ENCODE results near the gene DNAJC19. TPM values are rescaled to one million over a fixed set of nuclear protein-coding genes. Genes with fewer than 3 reads are reported as not detected.
"Not testable (repeated sequence)": the region's sequence is repeated elsewhere in the genome, so short reads cannot be mapped to it uniquely, and the experiment has no call there.

DNAJC19 gene
- 10 to 100 TPM; 33.4 to 48.7 TPM for total RNA-seq

GRCh38 chr3:180989291-180990163 is at the start of gene DNAJC19:
Gene DNAJC19 (minus strand): TSS chr3:180989736. CDS start chr3:180989602, 134 bp downstream.
- Mint-ChIP-seq H3K4me3 (peak within 1 kb of the TSS; percentile 95), H3K36me3 (ENCODE audit: low read depth) (peaks cover 43% of the 10 kb centered on the region), H3K27me3 (peaks cover 6% of the 10 kb centered on the region), H3K27ac (peak within 1 kb of the TSS; percentile 98), H3K4me1 (peaks cover 9% of the 10 kb centered on the region), H3K9me3 (no peaks in the 10 kb centered on the region)
- peak; percentile 93 for ATAC-seq (replicated peaks)

GRCh38 chr3:181030948-181031347 is 41.4 kb upstream of the DNAJC19 start:
- no peak for ATAC-seq (replicated peaks)
- H3K27ac Mint-ChIP-seq = no peak overlapping the region
- H3K9me3 Mint-ChIP-seq = peaks cover 5% of the 10 kb centered on the region
- H3K36me3 Mint-ChIP-seq (ENCODE audit: low read depth) = no peaks in the 10 kb centered on the region
- H3K27me3 Mint-ChIP-seq = no peaks in the 10 kb centered on the region
- no peaks in the 10 kb centered on the region for H3K4me1 Mint-ChIP-seq
- H3K4me3 Mint-ChIP-seq = no peak overlapping the region

GRCh38 chr3:181025204-181025603 is 35.7 kb upstream of the DNAJC19 start:
- Mint-ChIP-seq H3K4me1 (no peaks in the 10 kb centered on the region), H3K27ac (no peak overlapping the region), H3K9me3 (peaks cover 5% of the 10 kb centered on the region), H3K36me3 (ENCODE audit: low read depth) (no peaks in the 10 kb centered on the region), H3K4me3 (no peak overlapping the region), H3K27me3 (no peaks in the 10 kb centered on the region)
- ATAC-seq (replicated peaks) = no peak

GRCh38 chr3:181017690-181018089 is 28.2 kb upstream of the DNAJC19 start:
- H3K4me1 Mint-ChIP-seq = no peaks in the 10 kb centered on the region

GRCh38 chr3:181009225-181009624 is 19.7 kb upstream of the DNAJC19 start:
- Mint-ChIP-seq H3K27me3 (peaks cover 7% of the 10 kb centered on the region), H3K4me3 (peak overlapping the region; percentile 23), H3K36me3 (ENCODE audit: low read depth) (no peaks in the 10 kb centered on the region), H3K27ac (peak overlapping the region; percentile 83), H3K9me3 (no peaks in the 10 kb centered on the region), H3K4me1 (peaks cover 12% of the 10 kb centered on the region)
- ATAC-seq (replicated peaks) = peak; percentile 89

More at GRCh38 chr3:181017690-181018089, 28.2 kb upstream of the DNAJC19 start:
- no peak overlapping the region for H3K27ac Mint-ChIP-seq
- no peaks in the 10 kb centered on the region for H3K36me3 Mint-ChIP-seq (ENCODE audit: low read depth)
- H3K4me3 Mint-ChIP-seq = no peak overlapping the region
- H3K27me3 Mint-ChIP-seq = peaks cover 16% of the 10 kb centered on the region
- ATAC-seq (replicated peaks) = no peak
- H3K9me3 Mint-ChIP-seq = no peaks in the 10 kb centered on the region

- no peak overlapping the region for H3K4me3 Mint-ChIP-seq
- peak overlapping the region; percentile 83 for H3K27ac Mint-ChIP-seq
- no peak for ATAC-seq (replicated peaks)
- H3K9me3 Mint-ChIP-seq = peaks cover under 1% of the 10 kb centered on the region
- H3K4me1 Mint-ChIP-seq = peaks cover 12% of the 10 kb centered on the region
- H3K36me3 Mint-ChIP-seq (ENCODE audit: low read depth) = no peaks in the 10 kb centered on the region
- H3K27me3 Mint-ChIP-seq = peaks cover 7% of the 10 kb centered on the region
These were observed 19.3 kb upstream of the DNAJC19 start for GRCh38 chr3:181008796-181009195.

- Mint-ChIP-seq H3K4me1 (peaks cover 12% of the 10 kb centered on the region), H3K27me3 (peaks cover 7% of the 10 kb centered on the region), H3K36me3 (ENCODE audit: low read depth) (no peaks in the 10 kb centered on the region), H3K9me3 (peaks cover 7% of the 10 kb centered on the region), H3K4me3 (no peak overlapping the region), H3K27ac (no peak overlapping the region)
- no peak for ATAC-seq (replicated peaks)
These were observed 17.7 kb upstream of the DNAJC19 start for GRCh38 chr3:181007262-181007661.

DNA sequence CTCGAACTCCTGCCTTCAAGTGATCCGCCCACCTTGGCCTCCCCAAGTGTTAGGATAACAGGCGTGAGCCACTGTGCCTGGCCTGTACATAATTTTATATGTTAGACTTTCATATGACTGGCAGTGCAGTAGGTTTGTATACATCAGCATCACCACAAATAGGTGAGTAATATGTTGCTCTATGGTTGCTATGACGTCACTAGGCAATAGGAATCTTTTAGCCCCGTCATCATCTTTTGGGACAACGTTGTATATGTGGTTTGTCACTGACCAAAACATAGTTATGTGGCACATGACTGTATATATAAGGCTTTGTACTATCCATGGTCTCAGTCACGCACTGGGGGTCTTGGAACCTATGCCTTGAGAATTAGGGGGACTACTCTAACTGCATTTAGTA is 17.0 kb upstream of the DNAJC19 start:
- peaks cover 10% of the 10 kb centered on the region for H3K9me3 Mint-ChIP-seq
- peak; percentile 12 for ATAC-seq (replicated peaks)
- peaks cover 9% of the 10 kb centered on the region for H3K27me3 Mint-ChIP-seq
- H3K4me3 Mint-ChIP-seq = no peak overlapping the region
- H3K27ac Mint-ChIP-seq = no peak overlapping the region
- peaks cover 12% of the 10 kb centered on the region for H3K4me1 Mint-ChIP-seq
- peaks cover 1% of the 10 kb centered on the region for H3K36me3 Mint-ChIP-seq (ENCODE audit: low read depth)

DNA sequence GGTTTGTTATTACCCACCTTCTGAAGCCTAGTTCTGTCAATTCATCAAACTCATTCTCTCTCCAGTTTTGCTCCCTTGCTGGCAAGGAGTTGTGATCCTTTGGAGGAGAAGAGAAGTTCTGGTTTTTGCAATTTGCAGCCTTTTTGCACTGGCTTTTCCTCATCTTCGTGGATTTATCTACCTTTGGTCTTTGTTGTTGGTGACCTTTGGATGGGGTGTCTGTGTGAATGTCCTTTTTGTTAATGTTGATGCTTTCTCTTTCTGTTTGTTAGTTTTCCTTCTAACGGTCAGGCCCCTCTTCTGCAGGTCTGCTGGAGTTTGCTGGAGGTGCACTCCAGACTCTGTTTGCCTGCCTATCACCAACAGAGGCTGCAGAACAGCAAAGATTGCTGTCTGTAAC is 13.9 kb upstream of the DNAJC19 start:
- H3K27ac Mint-ChIP-seq; ATAC-seq (replicated peaks); H3K4me1 Mint-ChIP-seq; H3K4me3 Mint-ChIP-seq; H3K36me3 Mint-ChIP-seq (ENCODE audit: low read depth): not testable (repeated sequence)
- peaks cover 18% of the 10 kb centered on the region for H3K9me3 Mint-ChIP-seq
- H3K27me3 Mint-ChIP-seq = peaks cover 12% of the 10 kb centered on the region

DNA sequence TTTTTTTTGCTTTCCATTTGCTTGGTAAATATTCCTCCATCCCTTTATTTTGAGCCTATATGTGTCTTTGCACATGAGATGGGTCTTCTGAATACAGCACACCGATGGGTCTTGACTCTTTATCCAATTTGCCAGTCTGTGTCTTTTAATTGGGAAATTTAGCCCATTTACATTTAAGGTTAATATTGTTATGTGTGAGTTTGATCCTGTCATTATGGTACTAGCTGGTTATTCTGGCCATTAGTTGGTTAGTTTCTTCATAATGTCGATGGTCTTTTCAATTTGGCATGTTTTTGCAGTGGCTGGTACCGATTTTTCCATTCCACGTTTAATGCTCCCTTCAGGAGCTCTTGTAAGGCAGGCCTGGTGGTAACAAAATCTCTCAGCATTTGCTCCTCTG is 12.8 kb upstream of the DNAJC19 start:
- not testable (repeated sequence) for H3K36me3 Mint-ChIP-seq (ENCODE audit: low read depth); H3K27me3 Mint-ChIP-seq; H3K27ac Mint-ChIP-seq; H3K4me3 Mint-ChIP-seq; ATAC-seq (replicated peaks); H3K4me1 Mint-ChIP-seq
- H3K9me3 Mint-ChIP-seq = peaks cover 18% of the 10 kb centered on the region

DNA sequence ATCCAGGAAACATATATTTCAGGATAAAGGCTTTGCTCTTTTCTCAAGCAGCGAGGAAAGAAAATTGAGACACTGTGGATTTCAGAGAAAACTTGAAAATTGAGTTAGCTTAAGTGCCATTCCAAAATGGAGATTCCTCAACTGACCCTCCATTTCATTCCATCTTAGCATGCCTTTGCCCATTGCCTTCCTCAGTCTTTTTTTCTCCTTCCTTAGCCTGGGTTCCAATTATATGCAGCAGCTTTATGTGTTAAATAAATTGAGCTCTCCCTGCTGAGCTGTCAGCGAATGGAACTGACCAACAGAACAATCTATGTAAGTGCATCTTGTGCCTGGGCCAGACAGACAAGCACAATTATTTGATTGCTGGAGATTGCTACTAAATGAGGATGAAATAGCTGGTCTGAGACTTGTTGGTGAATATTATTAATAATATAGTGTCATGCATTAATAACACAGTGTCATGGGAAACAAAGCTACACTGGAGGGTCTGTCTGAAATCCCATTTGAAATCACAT is 6.9 kb upstream of the DNAJC19 start:
- peaks cover 8% of the 10 kb centered on the region for H3K27me3 Mint-ChIP-seq
- no peak overlapping the region for H3K27ac Mint-ChIP-seq
- no peaks in the 10 kb centered on the region for H3K4me1 Mint-ChIP-seq
- H3K9me3 Mint-ChIP-seq = peaks cover 7% of the 10 kb centered on the region
- H3K4me3 Mint-ChIP-seq = no peak overlapping the region
- no peak for ATAC-seq (replicated peaks)
- H3K36me3 Mint-ChIP-seq (ENCODE audit: low read depth) = peaks cover 5% of the 10 kb centered on the region

- Mint-ChIP-seq H3K4me3 (peak overlapping the region; percentile 95), H3K27me3 (peaks cover 6% of the 10 kb centered on the region), H3K36me3 (ENCODE audit: low read depth) (peaks cover 33% of the 10 kb centered on the region), H3K4me1 (peaks cover 9% of the 10 kb centered on the region), H3K27ac (no peak overlapping the region), H3K9me3 (no peaks in the 10 kb centered on the region)
- ATAC-seq (replicated peaks) = no peak
These were observed 969 bp upstream of the DNAJC19 start for GRCh38 chr3:180990505-180990904.

DNA sequence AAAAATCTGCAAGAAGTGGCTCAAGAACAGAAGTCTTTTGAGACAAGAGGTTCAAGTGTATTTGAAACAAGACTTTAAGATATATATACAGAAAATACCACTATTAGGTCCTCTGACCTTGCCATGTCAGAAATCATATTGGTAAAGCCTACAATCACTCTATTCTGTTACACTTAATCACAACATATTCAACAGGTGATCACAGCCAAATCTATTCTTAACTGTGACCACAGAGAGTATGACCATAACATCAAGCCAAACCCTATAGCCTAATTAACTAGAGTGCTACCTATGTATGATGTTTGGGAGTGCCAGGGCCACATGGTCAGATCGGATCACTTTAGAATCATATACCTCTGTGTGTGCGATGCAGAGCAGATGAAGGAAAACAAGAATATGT is 2.2 kb downstream of the DNAJC19 start:
- H3K4me3 Mint-ChIP-seq = peak overlapping the region; percentile 95
- peak overlapping the region; percentile 61 for H3K27ac Mint-ChIP-seq
- no peaks in the 10 kb centered on the region for H3K27me3 Mint-ChIP-seq

DNA sequence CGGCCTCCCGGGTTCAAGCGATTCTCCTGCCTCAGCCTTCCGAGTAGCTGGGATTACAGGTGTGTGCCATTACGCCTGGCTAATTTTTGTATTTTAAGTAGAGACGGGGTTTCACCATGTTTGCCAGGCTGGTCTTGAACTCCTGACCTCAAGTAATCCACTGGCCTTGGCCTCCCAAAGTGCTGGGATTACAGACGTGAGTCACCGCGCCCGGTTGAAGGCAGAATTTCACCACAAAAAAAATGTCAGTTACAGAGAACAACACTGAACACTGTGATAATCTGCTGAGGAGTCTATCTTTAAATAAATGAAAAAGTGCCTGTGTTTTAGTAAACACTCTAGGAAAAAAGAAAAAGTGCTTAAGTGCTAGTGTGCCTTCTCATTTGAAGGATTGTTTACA is 3.2 kb downstream of the DNAJC19 start:
- peaks cover 70% of the 10 kb centered on the region for H3K36me3 Mint-ChIP-seq (ENCODE audit: low read depth)
- peak overlapping the region; percentile 61 for H3K27ac Mint-ChIP-seq
- H3K27me3 Mint-ChIP-seq; H3K4me3 Mint-ChIP-seq; ATAC-seq (replicated peaks); H3K9me3 Mint-ChIP-seq; H3K4me1 Mint-ChIP-seq: not testable (repeated sequence)

More for the DNA sequence above, 2.2 kb downstream of the DNAJC19 start:
- ATAC-seq (replicated peaks) = no peak
- Mint-ChIP-seq H3K36me3 (ENCODE audit: low read depth) (peaks cover 60% of the 10 kb centered on the region), H3K9me3 (no peaks in the 10 kb centered on the region), H3K4me1 (peaks cover 9% of the 10 kb centered on the region)

GRCh38 chr3:180983136-180983535 is 6.4 kb downstream of the DNAJC19 start:
- H3K9me3 Mint-ChIP-seq = no peaks in the 10 kb centered on the region
- H3K27me3 Mint-ChIP-seq = no peaks in the 10 kb centered on the region
- H3K4me3 Mint-ChIP-seq = no peak overlapping the region
- peaks cover 9% of the 10 kb centered on the region for H3K4me1 Mint-ChIP-seq
- ATAC-seq (replicated peaks) = no peak
- peaks cover 88% of the 10 kb centered on the region for H3K36me3 Mint-ChIP-seq (ENCODE audit: low read depth)
- peak overlapping the region; percentile 69 for H3K27ac Mint-ChIP-seq
